Stimulated activated naive CD8-positive, alpha-beta T cell treated with anti-CD3 and anti-CD28 coated beads, Interleukin-15, amount 100 ng/mL, for 72 hours (primary cell): ENCODE data around the gene XAB2.
"Not testable (repeated sequence)": the region's sequence is repeated elsewhere in the genome, so short reads cannot be mapped to it uniquely, and the experiment has no call there.

ENCODE experiments used
- ATAC-seq: fragments of 150-1000 bp; cut with Tn5 transposase; 2 replicates; pipeline ENCODE4 v1.10.0; 2021; ENCODE audit warnings: mild to moderate bottlenecking, moderate library complexity
- DNase-seq, 2 donors: peaks; one replicate each; pipeline ENCODE4 v3.0.0; 2021 to 2022
- H3K27ac Mint-ChIP-seq, 2 donors: one replicate each; pipeline ENCODE4 v1.8.0; 2022; ENCODE audit warnings: mild to moderate bottlenecking in 2 of 2, mixed read lengths in 2 of 2, moderate library complexity in 2 of 2
- H3K27me3 Mint-ChIP-seq: one replicate; pipeline ENCODE4 v1.8.0; 2022; ENCODE audit warnings: mixed read lengths
- H3K4me1 Mint-ChIP-seq: one replicate; pipeline ENCODE4 v1.8.0; 2022; ENCODE audit warnings: mild to moderate bottlenecking, mixed read lengths
- H3K4me3 Mint-ChIP-seq, 2 donors: one replicate each; pipeline ENCODE4 v1.8.0; 2022; ENCODE audit warnings: mild to moderate bottlenecking in 2 of 2, mixed read lengths in 2 of 2, moderate library complexity in 1 of 2
- H3K9me3 Mint-ChIP-seq, 2 donors: one replicate each; pipeline ENCODE4 v1.8.0; 2022; ENCODE audit warnings: mixed read lengths in 2 of 2

The XAB2 gene

GRCh38 chr19:7658219-7658686 is 28.9 kb upstream of the XAB2 start:
- DNase-seq: peak; percentile 61 to 76

DNA sequence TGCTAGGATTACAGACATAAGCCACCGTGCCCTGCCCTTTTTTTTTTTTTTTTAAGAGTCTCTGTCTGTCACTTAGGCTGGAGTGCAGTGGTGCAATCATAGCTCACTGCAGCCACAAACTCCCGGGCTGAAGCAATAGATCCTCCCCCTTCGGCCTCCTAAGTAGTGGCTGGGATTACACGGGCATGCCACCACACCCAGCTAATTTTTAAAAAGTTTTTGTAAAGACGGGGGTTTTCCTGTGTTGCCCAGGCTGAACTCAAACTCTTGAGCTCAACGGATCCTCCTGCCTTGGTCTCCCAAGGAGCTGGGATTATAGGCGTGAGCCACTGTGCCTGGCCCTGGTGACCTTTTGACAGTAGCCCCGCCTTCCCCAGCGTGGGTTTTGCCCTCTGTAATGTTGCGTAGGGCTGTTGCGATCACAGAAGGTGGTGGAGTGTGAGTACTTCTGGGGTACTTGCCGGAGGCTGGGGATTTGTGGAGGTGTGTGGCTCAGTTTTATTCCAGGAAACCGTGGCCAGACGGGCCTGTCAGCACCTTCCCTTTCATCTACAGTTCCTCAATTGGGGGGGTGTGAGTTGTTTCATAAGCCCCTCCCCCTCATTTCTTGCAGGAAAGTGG is 27.9 kb upstream of the XAB2 start:
- H3K27ac Mint-ChIP-seq: peak overlapping the region; percentile 82 to 91
- peak; percentile 64 to 80 for DNase-seq
- no peaks in the 10 kb centered on the region for H3K9me3 Mint-ChIP-seq
- no peaks in the 10 kb centered on the region for H3K27me3 Mint-ChIP-seq
- ATAC-seq: peak; percentile 88
- H3K4me1 Mint-ChIP-seq: peaks cover 44% of the 10 kb centered on the region
- H3K4me3 Mint-ChIP-seq: peak overlapping the region; percentile 77 to 80

More at GRCh38 chr19:7658219-7658686, 28.9 kb upstream of the XAB2 start:
- Mint-ChIP-seq H3K4me3 (peak overlapping the region; percentile 77 to 80), H3K9me3 (no peaks in the 10 kb centered on the region), H3K4me1 (peaks cover 34% of the 10 kb centered on the region), H3K27me3 (no peaks in the 10 kb centered on the region), H3K27ac (peak overlapping the region; percentile 82 to 91)
- ATAC-seq: peak; percentile 87

DNA sequence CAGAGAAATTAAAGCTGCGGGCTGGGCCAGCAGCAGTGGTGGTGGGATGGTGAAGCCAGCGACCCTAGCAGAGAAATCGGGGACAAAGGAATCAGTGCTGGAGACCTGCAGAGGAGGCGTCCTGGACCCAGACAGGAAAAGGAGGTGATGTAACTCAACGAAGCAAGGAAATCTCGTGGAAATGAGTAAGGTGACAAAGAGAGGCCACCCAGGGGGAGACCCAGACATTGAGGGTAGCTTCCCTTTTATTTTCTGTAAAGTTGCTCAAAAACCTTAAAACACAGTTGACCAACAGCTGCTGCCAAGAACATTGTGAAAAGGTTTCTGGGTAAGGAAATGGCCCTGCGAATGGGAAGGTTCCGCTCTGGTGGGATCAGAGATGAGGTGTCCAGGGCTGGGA is 26.2 kb upstream of the XAB2 start:
- H3K27me3 Mint-ChIP-seq: no peaks in the 10 kb centered on the region
- ATAC-seq (no peak), DNase-seq (no peak)
- H3K27ac Mint-ChIP-seq: peak overlapping the region in 1 of 2 donors; percentile 64
- no peaks in the 10 kb centered on the region for H3K9me3 Mint-ChIP-seq
- H3K4me1 Mint-ChIP-seq: peaks cover 48% of the 10 kb centered on the region
- peak overlapping the region in 1 of 2 donors; percentile 12 for H3K4me3 Mint-ChIP-seq

- Mint-ChIP-seq H3K27ac (peak overlapping the region in 1 of 2 donors; percentile 31), H3K27me3 (no peaks in the 10 kb centered on the region), H3K4me1 (peaks cover 48% of the 10 kb centered on the region), H3K9me3 (no peaks in the 10 kb centered on the region), H3K4me3 (no peak overlapping the region)
- no peak for DNase-seq
- ATAC-seq: no peak
These were observed 25.1 kb upstream of the XAB2 start for GRCh38 chr19:7654401-7654800.

DNA sequence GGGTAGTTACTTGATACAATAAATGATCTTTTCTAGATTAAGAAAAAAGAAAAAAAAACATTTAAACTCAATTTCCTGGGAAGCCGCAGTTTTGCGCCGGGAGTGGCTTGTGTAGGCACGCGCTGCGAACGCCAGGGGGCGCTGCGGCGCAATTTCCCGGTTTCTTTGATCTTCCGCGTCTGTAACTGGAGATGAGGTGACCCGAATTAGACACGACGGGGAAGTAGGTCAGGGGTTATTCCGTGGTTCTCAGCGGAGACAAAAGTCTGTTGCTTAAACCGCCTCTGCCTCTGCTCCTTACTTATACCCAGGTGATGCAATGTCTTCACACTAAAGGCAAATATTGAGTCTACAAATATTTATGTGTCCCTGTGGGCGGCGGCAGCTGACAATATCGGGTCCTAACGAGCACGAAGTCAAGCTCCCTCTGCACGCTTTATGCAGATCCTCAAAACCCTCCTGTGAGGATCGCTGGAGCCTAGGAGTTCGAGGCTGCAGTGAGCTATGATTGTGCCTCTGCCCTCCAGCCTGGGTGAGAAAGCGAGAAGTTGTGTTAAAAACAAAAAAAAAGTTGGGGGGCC is 22.8 kb upstream of the XAB2 start:
- no peaks in the 10 kb centered on the region for H3K9me3 Mint-ChIP-seq
- H3K4me1 Mint-ChIP-seq: peaks cover 34% of the 10 kb centered on the region
- peak overlapping the region; percentile 81 to 82 for H3K4me3 Mint-ChIP-seq
- DNase-seq: peak; percentile 83 to 87
- H3K27ac Mint-ChIP-seq: peak overlapping the region; percentile 95 to 97
- ATAC-seq: peak; percentile 92
- no peaks in the 10 kb centered on the region for H3K27me3 Mint-ChIP-seq

DNA sequence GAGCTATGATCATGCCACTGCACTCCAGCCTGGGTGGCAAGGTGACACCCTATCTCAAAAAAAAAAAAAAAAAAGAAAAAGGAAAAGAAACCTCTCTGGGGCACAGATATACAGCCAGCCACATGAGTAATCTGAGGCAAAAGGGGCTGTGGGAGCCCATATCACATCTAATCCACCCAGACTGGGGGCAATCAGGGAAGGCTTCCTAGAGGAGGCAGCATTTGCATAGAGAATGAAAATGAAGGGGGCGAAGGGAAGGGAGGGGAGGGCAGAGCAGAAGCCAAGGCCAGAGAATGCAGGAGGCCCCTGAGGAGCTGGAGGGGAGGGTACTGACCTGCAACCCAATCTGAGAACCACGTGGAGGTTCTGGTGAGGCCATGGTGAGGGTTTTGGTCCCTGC is 20.8 kb upstream of the XAB2 start:
- Mint-ChIP-seq H3K4me3 (no peak overlapping the region), H3K27me3 (no peaks in the 10 kb centered on the region), H3K9me3 (no peaks in the 10 kb centered on the region), H3K27ac (no peak overlapping the region), H3K4me1 (peaks cover 15% of the 10 kb centered on the region)
- DNase-seq (no peak), ATAC-seq (no peak)

DNA sequence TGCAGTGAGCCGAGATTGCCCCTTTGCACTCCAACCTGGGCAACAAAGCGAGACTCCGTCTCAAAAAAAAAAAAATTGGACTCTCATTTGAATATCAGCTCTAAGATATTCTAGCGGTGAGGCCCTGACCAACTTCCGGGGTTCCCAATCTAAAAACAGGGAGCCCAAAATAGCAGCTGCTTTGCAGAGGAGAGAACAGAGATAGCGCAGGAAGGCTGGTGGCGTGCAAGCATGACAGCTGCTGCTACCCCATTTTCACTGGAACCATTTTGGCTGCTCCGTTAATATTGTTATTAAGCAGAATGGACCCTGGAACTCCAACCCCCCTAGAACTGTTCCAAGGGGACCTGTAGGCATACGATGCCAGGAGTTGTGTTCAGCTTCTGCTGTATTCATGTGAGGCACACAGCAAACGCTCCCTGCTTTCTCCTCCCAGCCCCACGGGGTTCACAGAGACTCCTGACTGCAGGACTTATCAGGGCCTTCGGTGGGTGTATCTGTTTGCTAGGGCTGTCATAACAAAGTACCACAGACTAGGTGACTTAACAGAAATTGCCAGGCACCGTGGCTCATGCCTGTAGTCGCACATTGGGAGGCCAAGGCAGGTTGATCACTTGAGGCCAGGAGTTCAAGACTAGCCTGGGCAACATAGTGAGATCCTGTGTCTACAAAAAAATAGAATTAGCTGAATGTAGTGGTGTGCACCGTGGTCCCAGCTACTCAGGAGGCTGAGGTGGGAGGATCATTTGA is 19.1 kb upstream of the XAB2 start:
- H3K4me3 Mint-ChIP-seq: no peak overlapping the region
- H3K27me3 Mint-ChIP-seq: no peaks in the 10 kb centered on the region
- no peak overlapping the region for H3K27ac Mint-ChIP-seq
- H3K9me3 Mint-ChIP-seq: no peaks in the 10 kb centered on the region
- no peak for ATAC-seq
- no peak for DNase-seq
- peaks cover 15% of the 10 kb centered on the region for H3K4me1 Mint-ChIP-seq

GRCh38 chr19:7647156-7647555 is 17.8 kb upstream of the XAB2 start:
- Mint-ChIP-seq H3K4me1 (peaks cover 8% of the 10 kb centered on the region), H3K27ac (no peak overlapping the region), H3K27me3 (no peaks in the 10 kb centered on the region), H3K9me3 (no peaks in the 10 kb centered on the region), H3K4me3 (no peak overlapping the region)
- DNase-seq (no peak), ATAC-seq (no peak)

DNA sequence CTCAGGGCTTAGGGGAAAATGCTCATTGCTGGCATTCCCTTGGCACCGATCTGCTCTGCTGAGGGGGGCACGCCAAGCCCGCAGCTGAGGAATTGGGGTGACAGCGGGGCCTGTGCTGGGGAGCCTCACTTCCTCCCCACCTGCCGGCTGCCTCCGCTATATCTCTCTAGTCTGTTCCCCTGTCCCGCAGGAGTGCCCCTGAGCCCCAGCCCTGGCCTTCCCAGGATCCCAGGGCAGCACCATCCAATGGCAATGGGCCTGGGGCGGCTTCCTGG is 17.0 kb upstream of the XAB2 start:
- Mint-ChIP-seq H3K27me3 (no peaks in the 10 kb centered on the region), H3K4me1 (peaks cover 6% of the 10 kb centered on the region), H3K9me3 (no peaks in the 10 kb centered on the region), H3K4me3 (no peak overlapping the region), H3K27ac (no peak overlapping the region)
- no peak for DNase-seq
- ATAC-seq: no peak

DNA sequence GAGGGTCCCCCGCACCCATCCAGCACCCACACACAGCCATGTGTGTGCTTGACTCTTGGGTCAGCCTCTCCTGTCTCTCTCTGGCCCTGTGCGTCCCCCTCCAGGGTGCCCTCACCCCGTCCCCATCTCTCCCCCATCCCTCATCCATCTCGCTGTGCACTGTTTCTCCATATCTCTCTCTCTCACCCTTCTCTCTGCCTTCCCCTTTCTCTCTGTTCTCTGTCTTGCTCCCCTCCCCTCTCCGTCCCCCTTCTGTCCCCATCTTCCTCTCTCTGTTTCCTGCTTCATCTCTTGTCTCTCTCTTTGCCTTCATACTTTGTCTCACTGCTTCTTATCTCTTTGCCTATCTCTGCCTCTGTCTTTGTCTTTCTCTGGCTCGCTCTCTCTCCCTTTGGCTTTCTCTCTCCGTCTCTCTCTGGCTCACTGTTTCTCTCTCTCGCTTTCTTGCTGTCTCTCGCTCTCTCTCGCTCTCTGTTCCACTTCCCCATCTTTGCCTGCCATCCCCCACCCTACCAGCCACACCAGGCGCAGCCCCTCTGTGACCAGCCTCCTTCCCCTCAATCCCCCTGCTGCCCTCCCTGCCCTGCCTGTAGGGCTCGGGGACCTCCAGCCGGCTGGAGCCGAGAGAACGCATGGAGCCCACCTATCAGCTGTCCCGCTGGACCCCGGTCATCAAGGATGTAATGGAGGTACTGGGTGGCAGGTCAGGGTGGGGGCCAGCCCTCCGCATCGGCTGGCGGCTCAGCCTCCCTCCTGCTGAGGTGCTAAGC is 16.5 kb upstream of the XAB2 start:
- Mint-ChIP-seq H3K4me1 (peaks cover 6% of the 10 kb centered on the region), H3K9me3 (no peaks in the 10 kb centered on the region), H3K4me3 (no peak overlapping the region), H3K27ac (peak overlapping the region in 1 of 2 donors; percentile 17), H3K27me3 (no peaks in the 10 kb centered on the region)
- ATAC-seq: peak; percentile 24
- no peak for DNase-seq

DNA sequence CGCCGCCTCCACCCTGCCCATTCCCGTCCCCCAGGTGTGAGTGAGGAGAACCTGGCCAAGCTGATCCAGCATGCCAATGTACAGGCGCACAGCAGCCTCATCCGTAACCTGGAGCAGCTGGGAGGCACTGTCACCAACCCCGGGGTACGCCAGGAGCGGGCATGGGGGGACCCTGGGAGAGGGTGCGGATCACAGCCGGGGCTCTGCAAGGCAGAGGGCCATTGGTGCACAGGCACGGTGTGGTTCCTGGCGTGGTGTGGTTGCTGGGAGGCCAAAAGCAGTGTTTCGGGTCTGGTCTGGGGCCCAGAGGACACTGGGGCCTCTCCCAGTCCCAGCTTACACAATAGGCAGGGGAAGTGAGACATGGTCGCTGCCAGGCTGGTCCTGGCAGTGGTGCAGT is 15.8 kb upstream of the XAB2 start:
- Mint-ChIP-seq H3K27me3 (no peaks in the 10 kb centered on the region), H3K4me3 (no peak overlapping the region), H3K9me3 (peaks cover under 1 to 3% of the 10 kb centered on the region in 2 donors), H3K27ac (no peak overlapping the region), H3K4me1 (peaks cover 8% of the 10 kb centered on the region)
- no peak for ATAC-seq
- DNase-seq: no peak

- H3K4me1 Mint-ChIP-seq: peaks cover 14% of the 10 kb centered on the region
- no peak overlapping the region for H3K4me3 Mint-ChIP-seq
- no peak for ATAC-seq
- no peaks in the 10 kb centered on the region for H3K27me3 Mint-ChIP-seq
- H3K27ac Mint-ChIP-seq: no peak overlapping the region
- peaks cover 6 to 9% of the 10 kb centered on the region in 2 donors for H3K9me3 Mint-ChIP-seq
- no peak for DNase-seq
These were observed 15.2 kb upstream of the XAB2 start for GRCh38 chr19:7644550-7644877.

GRCh38 chr19:7643629-7644549 is 14.5 kb upstream of the XAB2 start:
- not testable (repeated sequence) for H3K27ac Mint-ChIP-seq

GRCh38 chr19:7643031-7643415 is 13.7 kb upstream of the XAB2 start:
- no peak for ATAC-seq
- Mint-ChIP-seq H3K9me3 (peaks cover 6 to 9% of the 10 kb centered on the region in 2 donors), H3K27me3 (no peaks in the 10 kb centered on the region), H3K4me1 (peaks cover 29% of the 10 kb centered on the region), H3K4me3 (no peak overlapping the region), H3K27ac (no peak overlapping the region)
- DNase-seq: no peak

More at GRCh38 chr19:7643629-7644549, 14.5 kb upstream of the XAB2 start:
- DNase-seq, H3K4me3 Mint-ChIP-seq, H3K9me3 Mint-ChIP-seq, H3K27me3 Mint-ChIP-seq, ATAC-seq: not testable (repeated sequence)
- peaks cover 21% of the 10 kb centered on the region for H3K4me1 Mint-ChIP-seq
